NCI-H1048 (cell line): ENCODE measurements around the gene CLPSL1.
A peak's percentile ranks its signal among the peaks of the same experiment; 100 is the strongest.
"Not testable (repeated sequence)": the region's sequence is repeated elsewhere in the genome, so short reads cannot be mapped to it uniquely, and the experiment has no call there.

Experiments
- DNase-seq: peaks from one replicate; lab custom pipeline; 2025; lab: John Stamatoyannopoulos, UW

The CLPSL1 gene, protein sequence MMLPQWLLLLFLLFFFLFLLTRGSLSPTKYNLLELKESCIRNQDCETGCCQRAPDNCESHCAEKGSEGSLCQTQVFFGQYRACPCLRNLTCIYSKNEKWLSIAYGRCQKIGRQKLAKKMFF

DNA sequence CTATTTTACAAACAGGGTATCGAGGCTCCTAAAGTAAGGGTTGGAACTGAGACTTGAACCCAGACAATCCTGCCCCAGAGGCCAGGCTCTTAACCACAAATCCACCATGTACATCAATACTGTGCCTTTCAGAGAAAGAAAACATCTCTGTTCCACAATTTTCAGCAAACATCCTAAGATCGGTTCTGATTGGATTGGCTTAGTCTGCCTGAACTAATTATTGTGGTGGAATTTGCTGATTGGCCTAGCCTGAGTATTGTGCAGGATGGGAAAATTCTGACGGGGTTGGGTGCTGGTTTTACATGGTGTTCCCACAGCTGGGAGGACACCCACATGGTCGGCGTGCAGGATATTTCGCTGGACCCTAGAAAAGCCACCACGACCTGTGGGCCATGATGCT is at the start of gene CLPSL1:
Gene CLPSL1, plus strand, starts transcription at position 301 of the 400 bp plus-strand sequence. Its CDS starts 92 bp downstream, at position 393.
- DNase-seq = no peak

DNA sequence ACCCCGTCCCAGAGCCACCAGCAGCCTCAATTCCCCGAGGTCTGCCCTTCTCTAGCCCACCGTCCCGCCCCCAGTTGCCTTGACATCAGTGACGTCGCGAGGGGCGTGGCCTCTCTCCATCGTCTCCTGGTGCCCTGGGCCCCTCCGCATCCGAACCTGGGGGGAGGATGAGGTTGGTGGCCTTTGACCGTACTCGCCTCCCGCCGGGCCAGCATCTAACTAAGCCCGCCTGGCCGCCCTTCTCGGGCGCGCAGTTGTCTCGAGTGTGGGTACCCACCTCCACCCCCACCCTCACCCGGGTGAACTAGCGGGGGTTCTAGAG is 49.4 kb upstream of the CLPSL1 start:
- DNase-seq = peak; percentile 63

GRCh38 chr6:35731736-35732532 is 48.9 kb upstream of the CLPSL1 start:
- peak; percentile 22 for DNase-seq

DNA sequence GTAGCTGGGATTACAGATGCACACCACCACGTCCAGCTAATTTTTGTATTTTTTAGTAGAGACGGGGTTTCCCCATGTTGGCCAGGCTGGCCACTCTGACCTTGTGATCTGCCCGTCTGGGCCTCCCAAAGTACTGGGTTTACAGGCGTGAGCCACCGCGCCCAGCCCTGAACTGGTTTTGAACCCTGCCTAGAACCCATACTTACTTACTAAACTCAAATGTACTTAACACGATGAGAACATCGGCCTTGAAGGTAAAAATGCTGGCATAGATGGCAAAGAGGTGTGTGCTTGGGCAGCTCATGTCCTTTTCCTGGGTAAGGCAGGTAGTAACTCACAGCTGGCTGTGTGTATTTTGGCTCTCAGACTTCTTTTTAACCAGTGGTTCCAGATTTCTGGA is 47.2 kb upstream of the CLPSL1 start:
- no peak for DNase-seq

GRCh38 chr6:35734319-35734718 is 46.5 kb upstream of the CLPSL1 start:
- not testable (repeated sequence) for DNase-seq

DNA sequence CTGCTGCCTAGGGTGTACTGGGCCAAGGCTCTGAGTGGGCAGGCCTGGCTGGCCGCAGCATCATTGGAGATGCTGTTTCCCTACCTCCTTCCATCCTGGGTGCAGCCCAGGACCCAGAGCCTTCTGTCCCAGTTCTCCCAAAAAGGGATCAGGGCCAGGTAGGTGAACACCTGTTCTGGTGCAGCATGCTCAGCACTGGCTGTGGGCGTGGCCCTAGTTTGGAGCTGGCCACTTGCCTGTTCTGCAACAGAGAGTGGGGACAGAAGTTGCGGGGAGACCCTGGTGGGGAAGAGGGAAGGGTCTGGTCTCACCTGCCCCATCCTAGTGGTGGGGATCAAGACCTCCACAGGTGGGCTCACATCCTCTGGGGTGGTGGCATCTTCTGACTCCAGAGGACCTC is 45.4 kb upstream of the CLPSL1 start:
- DNase-seq = no peak

DNA sequence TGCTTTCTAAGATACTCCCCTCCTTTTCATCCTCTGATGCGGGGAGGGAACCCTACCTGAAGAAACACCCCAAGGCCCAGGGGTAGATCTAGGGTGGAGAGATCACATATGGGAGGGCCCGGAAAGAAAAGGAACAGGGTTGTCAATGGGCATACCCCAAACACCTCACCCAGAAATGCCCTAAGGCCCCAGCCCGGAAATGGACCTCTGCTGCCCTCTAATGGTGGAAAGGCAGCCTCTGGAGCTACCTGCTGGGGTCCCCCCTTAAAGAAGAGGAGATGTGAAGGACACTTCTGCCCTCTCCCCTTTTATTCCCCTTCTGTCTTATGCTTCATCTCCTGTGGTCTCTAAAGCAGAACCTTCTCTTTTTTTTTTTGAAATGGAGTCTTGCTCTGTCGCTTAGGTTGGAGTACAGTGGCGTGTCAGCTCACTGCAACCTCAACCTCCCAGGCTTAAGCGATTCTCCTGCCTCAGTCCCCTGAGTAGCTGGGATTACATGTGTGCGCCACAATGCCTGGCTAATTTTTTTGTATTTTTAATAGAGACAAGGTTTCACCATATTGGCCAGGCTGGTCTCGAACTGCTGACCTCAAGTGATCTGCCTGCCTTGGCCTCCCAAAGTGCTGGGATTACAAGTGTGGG is 44.4 kb upstream of the CLPSL1 start:
- no peak for DNase-seq

GRCh38 chr6:35736982-35737412 is 43.8 kb upstream of the CLPSL1 start, which contains the start of gene ARMC12:
ARMC12 (plus strand) TSS chr6:35737032; CDS start chr6:35737109, 77 bp downstream.
- DNase-seq = no peak

DNA sequence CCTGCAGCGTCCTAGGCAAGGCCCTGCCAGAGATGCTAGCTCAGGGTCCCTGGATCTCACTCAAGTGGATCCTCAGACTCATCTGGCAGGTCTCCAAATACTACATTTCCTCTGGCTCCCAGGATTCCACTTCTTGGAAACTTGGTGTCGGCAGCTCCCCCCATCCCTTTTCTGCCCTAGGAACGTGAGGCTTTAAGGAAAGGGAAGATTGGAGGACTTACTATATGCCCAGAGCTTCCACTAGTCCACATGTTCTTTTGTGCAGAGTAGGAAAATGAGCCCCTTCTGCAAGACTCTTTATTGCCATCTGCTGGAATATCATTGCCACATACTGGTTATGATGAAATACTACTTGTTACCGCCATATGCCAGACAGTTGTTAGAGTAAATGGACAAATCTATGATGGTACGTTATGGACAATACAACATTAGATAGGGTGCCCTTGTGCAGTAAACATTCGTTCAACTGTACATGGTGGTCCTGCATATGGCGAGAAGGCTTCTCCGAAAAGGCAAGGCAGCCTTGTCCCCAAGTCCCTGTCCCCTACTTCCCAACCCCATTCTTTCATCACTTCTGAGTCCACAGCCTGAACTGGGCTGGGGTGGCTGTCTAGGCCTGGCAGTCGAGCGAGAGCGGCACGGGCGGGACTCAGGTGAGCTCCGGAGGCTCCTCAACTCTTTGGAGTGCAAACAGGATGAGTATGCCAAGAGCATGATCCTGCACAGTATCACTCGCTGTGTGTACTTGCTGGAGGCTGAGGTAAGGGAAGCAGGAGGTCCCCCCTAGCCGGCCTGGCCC is 43.2 kb upstream of the CLPSL1 start:
- DNase-seq = peak; percentile 17

DNA sequence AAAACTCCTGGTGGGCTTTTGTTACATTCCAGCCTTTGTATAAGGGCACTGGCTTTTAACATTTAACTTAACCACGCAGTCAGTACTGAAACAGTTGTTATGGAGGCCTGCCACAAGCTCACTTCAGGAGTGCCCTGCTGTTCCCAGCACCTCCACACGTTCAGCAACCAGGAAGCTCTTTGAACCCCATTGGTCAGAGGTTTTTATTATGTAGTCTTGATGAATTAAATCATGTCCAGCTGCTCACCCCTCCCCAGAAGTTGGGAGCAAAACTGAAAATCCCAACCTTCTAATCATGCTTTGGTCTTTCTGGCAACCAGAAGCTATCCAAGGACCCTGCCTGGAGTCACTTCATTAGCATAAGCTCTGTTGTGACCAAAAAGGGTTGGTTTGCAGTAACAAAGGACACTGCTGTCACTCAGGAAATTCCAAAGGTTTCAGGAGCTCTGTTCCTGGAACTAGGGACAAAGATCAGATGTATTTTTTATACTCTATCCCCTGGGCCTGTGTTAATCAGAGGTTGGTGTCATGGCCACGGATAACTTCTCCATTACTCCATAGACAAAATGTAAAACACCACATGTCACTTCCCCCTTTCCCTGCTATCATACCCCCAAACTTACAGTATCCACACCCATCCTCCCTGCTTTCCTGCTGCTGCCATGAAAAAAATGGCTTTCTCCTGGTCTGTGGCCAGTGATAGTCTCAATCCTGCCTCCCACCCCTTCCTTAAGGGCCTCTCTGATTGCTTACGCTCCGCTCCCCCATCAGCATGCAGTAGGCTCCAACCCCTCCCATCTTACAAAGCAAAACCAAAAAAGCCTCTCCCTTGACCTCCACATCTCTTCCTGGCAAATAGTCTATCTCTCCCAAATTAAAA is 40.9 kb upstream of the CLPSL1 start:
- DNase-seq = no peak

DNA sequence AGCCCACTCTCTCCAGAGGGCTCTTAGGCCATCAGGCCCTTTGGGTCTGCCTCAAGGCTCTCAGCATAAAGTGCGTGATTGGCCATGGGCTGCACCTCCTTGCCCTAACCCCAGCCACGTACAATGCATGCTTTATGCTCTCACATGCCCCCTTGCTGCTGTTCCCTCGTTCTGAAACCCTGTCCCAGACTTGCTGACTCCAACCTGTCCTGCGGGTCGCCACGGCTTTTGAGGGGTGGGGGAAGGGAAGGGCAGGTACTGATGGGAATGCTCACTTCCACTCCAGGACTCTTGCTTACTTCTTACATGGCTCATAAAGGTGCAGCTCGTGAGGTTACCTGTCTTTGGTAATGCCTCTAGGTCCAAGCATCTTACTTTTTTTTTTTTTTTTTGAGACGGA is 38.0 kb upstream of the CLPSL1 start:
- DNase-seq = no peak

- no peak for DNase-seq
Observed at GRCh38 chr6:35745509-35745908, 35.3 kb upstream of the CLPSL1 start.

GRCh38 chr6:35746516-35746915 is 34.3 kb upstream of the CLPSL1 start:
- no peak for DNase-seq

- no peak for DNase-seq
Observed at GRCh38 chr6:35747877-35748276, 32.9 kb upstream of the CLPSL1 start.

- no peak for DNase-seq
Observed at GRCh38 chr6:35750557-35750956, 30.3 kb upstream of the CLPSL1 start.

- no peak for DNase-seq
Observed at GRCh38 chr6:35751594-35751993, 29.2 kb upstream of the CLPSL1 start.

- DNase-seq = no peak
Observed at GRCh38 chr6:35752330-35752729, 28.5 kb upstream of the CLPSL1 start.

- no peak for DNase-seq
Observed at GRCh38 chr6:35754452-35755277, 26.2 kb upstream of the CLPSL1 start.

DNA sequence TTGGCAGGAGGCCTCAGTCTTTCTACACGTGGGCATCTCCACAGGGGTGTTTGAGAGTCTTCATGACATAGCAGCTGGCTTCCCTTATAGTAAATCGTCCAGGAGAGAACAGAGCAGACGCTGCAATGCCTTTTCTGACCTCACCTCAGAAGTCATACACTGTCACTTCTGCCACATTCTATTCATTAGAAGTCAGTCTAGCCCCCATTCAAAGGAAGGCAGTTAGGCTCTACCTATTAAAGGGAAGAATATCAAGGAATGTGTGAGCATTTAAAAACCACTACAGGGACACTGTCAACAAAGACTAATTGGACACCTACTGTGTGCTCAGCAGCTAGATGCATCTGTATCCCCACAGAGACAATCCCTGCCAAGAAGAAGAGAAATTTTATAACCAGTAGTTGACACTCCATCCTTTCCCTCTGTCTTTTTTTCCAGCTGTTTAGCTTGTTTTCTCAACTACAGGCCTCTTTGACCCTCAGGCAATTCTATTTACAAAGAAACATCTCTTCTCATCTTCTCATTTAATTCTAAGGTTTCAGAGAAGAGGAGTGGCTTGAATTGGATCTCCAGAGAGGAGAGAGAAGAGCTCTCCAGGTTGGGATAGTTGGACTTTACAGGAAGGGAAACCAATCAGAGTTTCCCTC is 25.4 kb upstream of the CLPSL1 start:
- no peak for DNase-seq
